Liver (tissue), 3 donors: Measurements from ENCODE around the gene RGS17.

ENCODE experiments used
- EGR1 ChIP-seq, 2 donors: IDR thresholded peaks; 2 replicates each; pipeline ENCODE4 v1.6.1; 2016 to 2018; ENCODE audit warnings: antibody characterized with exemption in 2 of 2, low read depth in 2 of 2
- HNF4A ChIP-seq, 2 donors: conservative IDR thresholded peaks; 2 replicates each; pipeline ENCODE4 v1.6.1; 2016; ENCODE audit warnings: antibody characterized with exemption in 2 of 2, mild to moderate bottlenecking in 2 of 2
- JUND ChIP-seq, 2 donors: IDR thresholded peaks; 2 replicates each; pipeline ENCODE4 v1.6.1; 2016; ENCODE audit warnings: antibody characterized with exemption in 2 of 2
- YY1 ChIP-seq: IDR thresholded peaks from 2 replicates; pipeline ENCODE4 v1.6.1; 2016; ENCODE audit warnings: antibody characterized with exemption, mild to moderate bottlenecking
- TF ChIP-seq, protein P1 (sequence below): fragments of 150-350 bp; IDR thresholded peaks from 2 replicates; pipeline ENCODE4 v1.5.1; 2017; ENCODE audit warnings: improper control_type of control experiment, low read depth, low read length; ENCODE audit not compliant: missing input control
- TF ChIP-seq, protein P2 (sequence below): IDR thresholded peaks from 2 replicates; pipeline ENCODE4 v1.6.1; 2016; ENCODE audit warnings: antibody characterized with exemption
- TF ChIP-seq, protein P3 (sequence below): IDR thresholded peaks from 2 replicates; pipeline ENCODE4 v1.6.1; 2016; ENCODE audit warnings: antibody characterized with exemption, mild to moderate bottlenecking
- TF ChIP-seq, protein P4 (sequence below): IDR thresholded peaks from 2 replicates; pipeline ENCODE4 v1.6.1; 2016; ENCODE audit warnings: antibody characterized with exemption
- donor health status: healthy.
- donor health status: healthy.

DNA sequence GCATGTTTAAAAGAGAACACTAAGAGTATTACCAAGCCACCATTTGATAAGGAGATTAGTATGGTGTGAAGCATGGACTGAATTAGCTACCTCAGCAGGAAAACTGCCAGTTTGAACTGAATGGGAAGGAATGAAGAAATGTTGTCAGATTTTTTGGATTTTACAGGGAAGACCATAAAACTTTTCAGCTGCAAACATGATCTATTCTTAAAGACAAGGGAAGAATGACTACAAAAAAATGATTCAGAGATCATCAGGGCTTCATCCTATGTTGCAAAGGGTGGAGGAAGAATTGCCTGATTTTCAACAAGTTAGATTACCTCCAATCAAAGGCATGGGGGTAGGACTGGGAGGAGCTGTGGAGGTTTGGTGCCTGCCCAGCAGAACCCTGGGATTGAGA, 79.3 kb downstream of the RGS17 start:
- TF ChIP-seq, protein P1, sequence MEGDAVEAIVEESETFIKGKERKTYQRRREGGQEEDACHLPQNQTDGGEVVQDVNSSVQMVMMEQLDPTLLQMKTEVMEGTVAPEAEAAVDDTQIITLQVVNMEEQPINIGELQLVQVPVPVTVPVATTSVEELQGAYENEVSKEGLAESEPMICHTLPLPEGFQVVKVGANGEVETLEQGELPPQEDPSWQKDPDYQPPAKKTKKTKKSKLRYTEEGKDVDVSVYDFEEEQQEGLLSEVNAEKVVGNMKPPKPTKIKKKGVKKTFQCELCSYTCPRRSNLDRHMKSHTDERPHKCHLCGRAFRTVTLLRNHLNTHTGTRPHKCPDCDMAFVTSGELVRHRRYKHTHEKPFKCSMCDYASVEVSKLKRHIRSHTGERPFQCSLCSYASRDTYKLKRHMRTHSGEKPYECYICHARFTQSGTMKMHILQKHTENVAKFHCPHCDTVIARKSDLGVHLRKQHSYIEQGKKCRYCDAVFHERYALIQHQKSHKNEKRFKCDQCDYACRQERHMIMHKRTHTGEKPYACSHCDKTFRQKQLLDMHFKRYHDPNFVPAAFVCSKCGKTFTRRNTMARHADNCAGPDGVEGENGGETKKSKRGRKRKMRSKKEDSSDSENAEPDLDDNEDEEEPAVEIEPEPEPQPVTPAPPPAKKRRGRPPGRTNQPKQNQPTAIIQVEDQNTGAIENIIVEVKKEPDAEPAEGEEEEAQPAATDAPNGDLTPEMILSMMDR = no peak
- TF ChIP-seq HNF4A (conservative IDR thresholded peaks at IDR 0.05) (no peak), YY1 (no peak), EGR1 (IDR thresholded peaks at IDR 0.05; ENCODE audit: low read depth in 2 of 2) (no peak), JUND (IDR thresholded peaks at IDR 0.05) (no peak)
- TF ChIP-seq, protein P2, sequence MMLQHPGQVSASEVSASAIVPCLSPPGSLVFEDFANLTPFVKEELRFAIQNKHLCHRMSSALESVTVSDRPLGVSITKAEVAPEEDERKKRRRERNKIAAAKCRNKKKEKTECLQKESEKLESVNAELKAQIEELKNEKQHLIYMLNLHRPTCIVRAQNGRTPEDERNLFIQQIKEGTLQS = no peak
- TF ChIP-seq, protein P3, sequence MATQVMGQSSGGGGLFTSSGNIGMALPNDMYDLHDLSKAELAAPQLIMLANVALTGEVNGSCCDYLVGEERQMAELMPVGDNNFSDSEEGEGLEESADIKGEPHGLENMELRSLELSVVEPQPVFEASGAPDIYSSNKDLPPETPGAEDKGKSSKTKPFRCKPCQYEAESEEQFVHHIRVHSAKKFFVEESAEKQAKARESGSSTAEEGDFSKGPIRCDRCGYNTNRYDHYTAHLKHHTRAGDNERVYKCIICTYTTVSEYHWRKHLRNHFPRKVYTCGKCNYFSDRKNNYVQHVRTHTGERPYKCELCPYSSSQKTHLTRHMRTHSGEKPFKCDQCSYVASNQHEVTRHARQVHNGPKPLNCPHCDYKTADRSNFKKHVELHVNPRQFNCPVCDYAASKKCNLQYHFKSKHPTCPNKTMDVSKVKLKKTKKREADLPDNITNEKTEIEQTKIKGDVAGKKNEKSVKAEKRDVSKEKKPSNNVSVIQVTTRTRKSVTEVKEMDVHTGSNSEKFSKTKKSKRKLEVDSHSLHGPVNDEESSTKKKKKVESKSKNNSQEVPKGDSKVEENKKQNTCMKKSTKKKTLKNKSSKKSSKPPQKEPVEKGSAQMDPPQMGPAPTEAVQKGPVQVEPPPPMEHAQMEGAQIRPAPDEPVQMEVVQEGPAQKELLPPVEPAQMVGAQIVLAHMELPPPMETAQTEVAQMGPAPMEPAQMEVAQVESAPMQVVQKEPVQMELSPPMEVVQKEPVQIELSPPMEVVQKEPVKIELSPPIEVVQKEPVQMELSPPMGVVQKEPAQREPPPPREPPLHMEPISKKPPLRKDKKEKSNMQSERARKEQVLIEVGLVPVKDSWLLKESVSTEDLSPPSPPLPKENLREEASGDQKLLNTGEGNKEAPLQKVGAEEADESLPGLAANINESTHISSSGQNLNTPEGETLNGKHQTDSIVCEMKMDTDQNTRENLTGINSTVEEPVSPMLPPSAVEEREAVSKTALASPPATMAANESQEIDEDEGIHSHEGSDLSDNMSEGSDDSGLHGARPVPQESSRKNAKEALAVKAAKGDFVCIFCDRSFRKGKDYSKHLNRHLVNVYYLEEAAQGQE = no peak
- TF ChIP-seq, protein P4, sequence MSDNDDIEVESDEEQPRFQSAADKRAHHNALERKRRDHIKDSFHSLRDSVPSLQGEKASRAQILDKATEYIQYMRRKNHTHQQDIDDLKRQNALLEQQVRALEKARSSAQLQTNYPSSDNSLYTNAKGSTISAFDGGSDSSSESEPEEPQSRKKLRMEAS = no peak
